Osteoblast (primary cell): ENCODE results near the gene AUP1. TPM values are rescaled to one million over a fixed set of nuclear protein-coding genes. Genes with fewer than 3 reads are reported as not detected.
A peak's percentile ranks its signal among the peaks of the same experiment; 100 is the strongest.

Source experiments
- DNase-seq: peaks from one replicate; pipeline ENCODE4 v3.0.0; 2011; ENCODE audit warnings: low spot score, mixed read lengths; ENCODE audit not compliant: insufficient read length; ENCODE audit errors: missing footprints
- H2AFZ ChIP-seq: 2 replicates; pipeline ENCODE4 v1.6.0; 2011; ENCODE audit warnings: mild to moderate bottlenecking, low read length
- H3K27ac ChIP-seq: 2 replicates; pipeline ENCODE4 v1.5.1; 2011; ENCODE audit warnings: mild to moderate bottlenecking, low read depth, low read length, moderate library complexity
- H3K27me3 ChIP-seq: 2 replicates; pipeline ENCODE4 v1.6.0; 2012; ENCODE audit warnings: mild to moderate bottlenecking, control low read depth, inconsistent platforms, low read length, moderate library complexity; ENCODE audit not compliant: insufficient read depth
- H3K36me3 ChIP-seq: 2 replicates; pipeline ENCODE4 v1.5.1; 2011; ENCODE audit warnings: mild to moderate bottlenecking, low read length, control low read depth, moderate library complexity; ENCODE audit not compliant: insufficient read depth
- H3K4me1 ChIP-seq: 2 replicates; pipeline ENCODE4 v1.5.1; 2011; ENCODE audit warnings: mild to moderate bottlenecking, low read length, control low read depth, moderate library complexity; ENCODE audit not compliant: insufficient read depth
- H3K4me2 ChIP-seq: 2 replicates; pipeline ENCODE4 v1.6.0; 2011; ENCODE audit warnings: mild to moderate bottlenecking, low read length; ENCODE audit not compliant: insufficient read depth
- H3K4me3 ChIP-seq: fragments of 200-600 bp; sonication (generic); 3 replicates; pipeline ENCODE4 v1.5.1; 2012; ENCODE audit warnings: mild to moderate bottlenecking, low read length, inconsistent platforms; ENCODE audit not compliant: insufficient read depth
- H3K79me2 ChIP-seq: 2 replicates; pipeline ENCODE4 v1.6.0; 2012; ENCODE audit warnings: mild to moderate bottlenecking, low read length, control low read depth, inconsistent platforms; ENCODE audit not compliant: insufficient read depth
- H3K9me3 ChIP-seq: 2 replicates; pipeline ENCODE4 v1.5.1; 2011; ENCODE audit warnings: low read depth, low read length, control low read depth
- H4K20me1 ChIP-seq: 2 replicates; pipeline ENCODE4 v1.6.0; 2012; ENCODE audit warnings: mild to moderate bottlenecking, low read length, control low read depth; ENCODE audit not compliant: insufficient read depth
- total RNA-seq: library from RNA; depleted of rRNA; stranded (reverse); fragments of >200 nt; gene quantifications from 2 replicates; pipeline ENCODE4 v1.2.3, GENCODE V29; 2012
- TF ChIP-seq, protein P1 (sequence below): IDR thresholded peaks from 2 replicates; pipeline ENCODE4 v1.5.1; 2011; ENCODE audit warnings: mild to moderate bottlenecking, low read depth, low read length, moderate library complexity; ENCODE audit errors: extremely low read depth

Gene AUP1
- total RNA-seq, 1 donor = 82.9 TPM

DNA sequence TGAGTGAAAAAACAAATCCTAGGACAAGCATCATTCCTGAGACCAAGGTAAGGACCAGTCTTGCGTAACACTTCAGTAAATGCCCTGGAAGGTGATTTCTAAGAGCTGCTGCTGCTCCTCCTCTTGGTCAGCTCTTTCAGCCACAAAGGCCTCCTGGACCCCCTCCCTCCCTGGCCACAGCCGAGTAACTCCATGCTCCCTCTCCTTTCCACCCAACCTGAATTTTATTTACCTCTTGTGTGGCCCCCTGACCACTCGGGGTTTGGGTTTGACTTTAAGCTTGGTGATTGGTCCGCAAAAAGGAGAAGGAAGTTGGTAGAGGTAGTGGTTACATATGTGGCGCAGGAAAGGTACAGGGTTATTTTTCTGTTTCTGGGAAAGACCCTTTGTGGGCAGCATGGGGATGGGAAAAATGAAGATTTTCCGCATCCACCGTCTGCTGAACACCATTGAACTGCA is 9.4 kb upstream of the AUP1 start:
- DNase-seq = peak; percentile 55
- Histone ChIP-seq H3K4me3 (no peak overlapping the region), H3K4me1 (peaks cover 5% of the 10 kb centered on the region), H2AFZ (no peak overlapping the region), H3K27me3 (no peaks in the 10 kb centered on the region), H3K27ac (no peak overlapping the region), H3K79me2 (peaks cover 15% of the 10 kb centered on the region), H4K20me1 (no peaks in the 10 kb centered on the region), H3K9me3 (no peaks in the 10 kb centered on the region), H3K4me2 (no peak overlapping the region), H3K36me3 (peaks cover 65% of the 10 kb centered on the region)
- TF ChIP-seq, protein P1, sequence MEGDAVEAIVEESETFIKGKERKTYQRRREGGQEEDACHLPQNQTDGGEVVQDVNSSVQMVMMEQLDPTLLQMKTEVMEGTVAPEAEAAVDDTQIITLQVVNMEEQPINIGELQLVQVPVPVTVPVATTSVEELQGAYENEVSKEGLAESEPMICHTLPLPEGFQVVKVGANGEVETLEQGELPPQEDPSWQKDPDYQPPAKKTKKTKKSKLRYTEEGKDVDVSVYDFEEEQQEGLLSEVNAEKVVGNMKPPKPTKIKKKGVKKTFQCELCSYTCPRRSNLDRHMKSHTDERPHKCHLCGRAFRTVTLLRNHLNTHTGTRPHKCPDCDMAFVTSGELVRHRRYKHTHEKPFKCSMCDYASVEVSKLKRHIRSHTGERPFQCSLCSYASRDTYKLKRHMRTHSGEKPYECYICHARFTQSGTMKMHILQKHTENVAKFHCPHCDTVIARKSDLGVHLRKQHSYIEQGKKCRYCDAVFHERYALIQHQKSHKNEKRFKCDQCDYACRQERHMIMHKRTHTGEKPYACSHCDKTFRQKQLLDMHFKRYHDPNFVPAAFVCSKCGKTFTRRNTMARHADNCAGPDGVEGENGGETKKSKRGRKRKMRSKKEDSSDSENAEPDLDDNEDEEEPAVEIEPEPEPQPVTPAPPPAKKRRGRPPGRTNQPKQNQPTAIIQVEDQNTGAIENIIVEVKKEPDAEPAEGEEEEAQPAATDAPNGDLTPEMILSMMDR = no peak

DNA sequence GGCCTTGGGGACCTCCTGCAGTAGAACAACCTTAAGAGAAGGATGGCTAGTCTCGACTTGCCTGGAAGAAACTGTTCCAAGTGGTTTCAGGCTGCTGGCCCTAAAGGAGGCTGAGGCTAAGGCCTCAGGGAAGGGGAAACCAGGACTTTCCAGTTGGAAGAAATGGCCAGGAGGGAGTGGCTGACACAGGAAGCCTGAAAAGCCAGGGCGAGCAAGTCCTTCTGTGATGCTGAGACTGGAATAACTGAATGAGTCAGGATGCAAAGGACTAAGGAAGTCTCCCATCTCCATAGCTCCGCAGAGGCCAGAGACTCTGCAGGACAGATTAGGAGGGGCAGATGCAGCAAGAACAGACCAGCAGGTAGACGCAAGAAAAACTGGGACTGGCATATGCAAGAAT is 7.6 kb upstream of the AUP1 start:
- Histone ChIP-seq H3K4me3 (no peak overlapping the region), H3K27ac (peak overlapping the region; percentile 10), H3K4me2 (no peak overlapping the region), H4K20me1 (no peaks in the 10 kb centered on the region), H2AFZ (no peak overlapping the region), H3K36me3 (peaks cover 75% of the 10 kb centered on the region), H3K9me3 (no peaks in the 10 kb centered on the region), H3K4me1 (no peaks in the 10 kb centered on the region), H3K27me3 (no peaks in the 10 kb centered on the region), H3K79me2 (peaks cover 10% of the 10 kb centered on the region)
- DNase-seq = peak; percentile 80
- TF ChIP-seq, protein P1 = no peak

DNA sequence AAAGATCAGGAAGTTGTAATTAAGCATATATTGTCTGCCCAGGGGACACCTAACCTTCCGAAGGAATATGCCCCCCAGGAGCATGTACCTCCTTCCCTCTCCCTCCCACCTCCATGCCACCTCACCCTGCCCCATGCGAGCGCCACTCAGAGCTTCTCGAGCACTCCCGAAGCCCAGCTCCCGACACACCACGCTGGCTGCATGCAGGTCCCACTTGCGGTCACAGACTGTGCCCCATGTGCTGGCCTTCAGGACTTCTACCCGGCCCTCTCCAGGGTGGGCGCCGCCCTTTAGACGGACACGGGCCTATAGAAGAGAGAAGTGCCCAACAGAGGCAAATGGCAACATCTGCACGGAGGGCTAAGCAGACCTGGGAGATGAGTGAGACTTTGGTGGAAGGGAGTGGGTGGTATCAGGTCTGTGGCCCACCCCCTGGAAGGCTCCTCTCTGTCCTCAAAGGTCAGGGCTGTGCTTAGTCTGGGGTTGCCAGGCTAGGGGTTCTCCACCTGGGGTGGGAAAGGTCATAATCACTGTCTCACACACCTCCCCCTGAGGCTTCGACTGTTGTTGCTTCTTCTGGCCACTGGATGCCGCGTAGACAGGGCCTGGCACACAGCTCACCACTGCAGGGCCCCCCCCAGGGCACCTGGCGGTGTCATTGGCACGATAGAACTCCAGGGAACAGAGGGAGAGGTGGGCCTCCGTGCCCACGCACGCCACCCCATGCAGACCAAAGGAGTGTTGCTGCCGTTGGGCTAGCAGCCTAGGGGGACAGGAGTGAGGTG is 6.9 kb upstream of the AUP1 start:
- peak; percentile 39 for DNase-seq
- Histone ChIP-seq H3K27me3 (no peaks in the 10 kb centered on the region), H3K9me3 (no peaks in the 10 kb centered on the region), H4K20me1 (no peaks in the 10 kb centered on the region), H3K79me2 (peaks cover 17% of the 10 kb centered on the region), H3K36me3 (peaks cover 72% of the 10 kb centered on the region), H3K4me2 (no peak overlapping the region), H3K4me3 (no peak overlapping the region), H2AFZ (no peak overlapping the region), H3K4me1 (peaks cover 6% of the 10 kb centered on the region), H3K27ac (peak overlapping the region; percentile 10)
- TF ChIP-seq, protein P1 = no peak

DNA sequence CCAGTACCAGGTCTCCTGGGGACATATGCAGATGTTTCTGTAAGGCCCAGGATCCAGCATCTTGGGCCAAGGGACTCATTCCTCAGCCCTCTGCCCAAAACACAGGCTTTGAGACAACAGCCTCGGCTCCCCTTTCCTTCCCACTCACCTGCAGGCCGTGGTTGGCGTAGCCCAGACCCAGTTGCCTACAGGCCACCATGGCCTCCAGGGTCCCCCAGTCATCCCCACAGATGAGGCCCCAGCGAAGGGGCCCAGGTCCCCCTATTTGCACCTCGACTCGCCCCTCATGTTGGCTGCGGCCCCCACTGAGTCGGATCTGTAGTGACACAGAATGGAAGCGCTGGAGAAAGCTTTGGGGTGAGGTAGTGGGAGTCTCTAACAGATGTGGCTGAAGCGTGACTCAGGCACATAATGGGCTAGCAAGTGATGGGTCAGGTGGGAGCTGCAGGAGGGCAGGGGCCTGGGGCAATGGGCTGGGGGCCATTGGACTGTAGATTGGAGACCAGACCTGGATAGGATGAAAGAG is 6.0 kb upstream of the AUP1 start:
- no peak overlapping the region for H2AFZ ChIP-seq
- peaks cover 15% of the 10 kb centered on the region for H3K4me1 ChIP-seq
- no peaks in the 10 kb centered on the region for H3K27me3 ChIP-seq
- peaks cover 25% of the 10 kb centered on the region for H3K79me2 ChIP-seq
- TF ChIP-seq, protein P1 = no peak
- no peak overlapping the region for H3K27ac ChIP-seq
- H4K20me1 ChIP-seq = no peaks in the 10 kb centered on the region
- no peak overlapping the region for H3K4me2 ChIP-seq
- H3K4me3 ChIP-seq = no peak overlapping the region
- H3K9me3 ChIP-seq = no peaks in the 10 kb centered on the region
- peaks cover 72% of the 10 kb centered on the region for H3K36me3 ChIP-seq
- DNase-seq = peak; percentile 59
